ENCODE results near the gene ZNF493. TPM values are rescaled to one million over a fixed set of nuclear protein-coding genes. Genes with fewer than 3 reads are reported as not detected.
A peak's percentile ranks its signal among the peaks of the same experiment; 100 is the strongest.

Gene ZNF493
- total RNA-seq, 4 donors from 2014 or later = 9.2 to 54.2 (median 20.4) TPM

DNA sequence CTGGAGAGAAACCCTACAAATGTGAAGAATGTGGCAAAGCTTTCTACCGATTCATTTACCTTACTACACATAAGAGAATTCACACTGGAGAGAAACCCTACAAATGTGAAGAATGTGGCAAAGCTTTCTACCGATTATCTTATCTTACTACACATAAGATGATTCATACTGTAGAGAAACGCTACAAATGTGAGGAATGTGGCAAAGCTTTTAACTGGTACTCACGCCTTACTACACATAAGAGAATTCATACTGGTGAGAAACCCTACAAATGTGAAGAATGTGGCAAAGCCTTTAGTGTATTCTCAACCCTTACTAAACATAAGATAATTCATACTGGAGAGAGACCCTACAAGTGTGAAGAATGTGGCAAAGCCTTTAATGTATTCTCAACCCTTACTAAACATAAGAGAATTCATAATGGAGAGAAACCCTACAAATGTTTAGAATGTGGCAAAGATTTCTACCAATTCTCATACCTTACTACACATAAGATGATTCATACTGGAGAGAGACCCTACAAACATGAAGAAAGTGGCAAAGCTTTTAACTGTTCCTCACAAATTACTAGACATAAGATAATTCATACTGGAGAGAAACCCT is 12.9 kb upstream of the ZNF493 start:
- ATAC-seq = no peak
- H3K4me3 ChIP-seq = no peak overlapping the region
- TF ChIP-seq EP300 (IDR thresholded peaks at IDR 0.05) = no peak
- 91 to 93% methylated on average over 4 of the region's 4 CpGs for WGBS, 2 donors (ENCODE audit: low coverage in 1 of 2)
- H3K36me3 ChIP-seq = peaks cover 0 to 45% of the 10 kb centered on the region in 2 donors
- no peaks in the 10 kb centered on the region for H3K27me3 ChIP-seq
- no peak overlapping the region for H3K27ac ChIP-seq
- peaks cover 0 to 94% (median 0%) of the 10 kb centered on the region in 3 donors for H3K9me3 ChIP-seq
- H3K4me1 ChIP-seq = no peaks in the 10 kb centered on the region

DNA sequence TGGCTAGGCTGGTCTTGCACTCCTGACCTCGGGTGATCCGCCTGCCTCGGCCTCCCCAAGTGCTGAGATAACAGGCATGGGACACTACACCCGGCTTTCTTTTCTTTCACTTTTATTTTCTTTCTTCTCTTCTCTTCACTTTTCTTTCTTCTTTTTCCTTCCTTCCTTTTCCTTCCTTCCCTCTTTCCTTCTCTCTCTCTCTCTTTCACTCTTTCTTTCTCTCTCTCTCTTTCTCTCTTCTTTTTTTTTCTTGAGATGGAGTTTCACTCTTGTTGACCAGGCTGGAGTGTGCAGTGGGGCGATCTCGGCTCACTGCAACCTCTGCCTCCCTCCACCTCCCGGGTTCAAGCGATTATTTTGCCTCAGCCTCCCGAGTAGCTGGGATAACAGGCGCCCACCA is 812 bp upstream of the ZNF493 start:
- TF ChIP-seq, protein P1, sequence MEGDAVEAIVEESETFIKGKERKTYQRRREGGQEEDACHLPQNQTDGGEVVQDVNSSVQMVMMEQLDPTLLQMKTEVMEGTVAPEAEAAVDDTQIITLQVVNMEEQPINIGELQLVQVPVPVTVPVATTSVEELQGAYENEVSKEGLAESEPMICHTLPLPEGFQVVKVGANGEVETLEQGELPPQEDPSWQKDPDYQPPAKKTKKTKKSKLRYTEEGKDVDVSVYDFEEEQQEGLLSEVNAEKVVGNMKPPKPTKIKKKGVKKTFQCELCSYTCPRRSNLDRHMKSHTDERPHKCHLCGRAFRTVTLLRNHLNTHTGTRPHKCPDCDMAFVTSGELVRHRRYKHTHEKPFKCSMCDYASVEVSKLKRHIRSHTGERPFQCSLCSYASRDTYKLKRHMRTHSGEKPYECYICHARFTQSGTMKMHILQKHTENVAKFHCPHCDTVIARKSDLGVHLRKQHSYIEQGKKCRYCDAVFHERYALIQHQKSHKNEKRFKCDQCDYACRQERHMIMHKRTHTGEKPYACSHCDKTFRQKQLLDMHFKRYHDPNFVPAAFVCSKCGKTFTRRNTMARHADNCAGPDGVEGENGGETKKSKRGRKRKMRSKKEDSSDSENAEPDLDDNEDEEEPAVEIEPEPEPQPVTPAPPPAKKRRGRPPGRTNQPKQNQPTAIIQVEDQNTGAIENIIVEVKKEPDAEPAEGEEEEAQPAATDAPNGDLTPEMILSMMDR (IDR thresholded peaks at IDR 0.05) = no peak
- TF ChIP-seq EP300 (IDR thresholded peaks at IDR 0.05) (no peak), POLR2A (IDR thresholded peaks at IDR 0.05) (no peak)
- 89 to 100% methylated on average over 5 to 10 of the region's 10 CpGs for WGBS, 2 donors (ENCODE audit: low coverage in 1 of 2)
- Histone ChIP-seq H3K4me1 (peaks cover 3 to 42% (median 7%) of the 10 kb centered on the region in 3 donors), H3K9me3 (no peaks in the 10 kb centered on the region), H3K4me3 (no peak overlapping the region), H3K36me3 (peaks cover 0 to 10% of the 10 kb centered on the region in 2 donors), H3K27ac (peak overlapping the region in 2 of 4 donors; percentile 83 to 84), H3K27me3 (no peaks in the 10 kb centered on the region)
- ATAC-seq = no peak

DNA sequence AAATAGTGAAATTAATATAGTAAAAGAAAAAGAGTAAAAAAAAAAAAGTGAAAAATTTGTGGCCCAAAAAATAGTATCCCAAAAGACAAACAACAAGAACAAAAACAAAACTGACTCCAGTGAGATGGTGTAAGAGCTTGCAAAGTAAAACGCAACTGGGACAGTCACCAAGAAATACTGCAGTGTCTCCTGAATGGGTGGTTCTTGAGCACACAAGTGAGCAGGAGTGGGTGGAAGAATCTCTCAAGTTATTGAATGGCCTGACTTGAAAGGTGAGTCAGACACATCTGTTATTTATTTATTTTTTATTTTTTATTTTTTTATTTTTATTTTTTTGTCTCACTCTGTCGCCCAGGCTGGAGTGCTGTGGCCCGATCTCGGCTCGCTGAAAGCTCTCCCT is 1.9 kb downstream of the ZNF493 start:
- 83 to 93% methylated on average over 5 of the region's 5 CpGs for WGBS, 2 donors (ENCODE audit: low coverage in 1 of 2)

DNA sequence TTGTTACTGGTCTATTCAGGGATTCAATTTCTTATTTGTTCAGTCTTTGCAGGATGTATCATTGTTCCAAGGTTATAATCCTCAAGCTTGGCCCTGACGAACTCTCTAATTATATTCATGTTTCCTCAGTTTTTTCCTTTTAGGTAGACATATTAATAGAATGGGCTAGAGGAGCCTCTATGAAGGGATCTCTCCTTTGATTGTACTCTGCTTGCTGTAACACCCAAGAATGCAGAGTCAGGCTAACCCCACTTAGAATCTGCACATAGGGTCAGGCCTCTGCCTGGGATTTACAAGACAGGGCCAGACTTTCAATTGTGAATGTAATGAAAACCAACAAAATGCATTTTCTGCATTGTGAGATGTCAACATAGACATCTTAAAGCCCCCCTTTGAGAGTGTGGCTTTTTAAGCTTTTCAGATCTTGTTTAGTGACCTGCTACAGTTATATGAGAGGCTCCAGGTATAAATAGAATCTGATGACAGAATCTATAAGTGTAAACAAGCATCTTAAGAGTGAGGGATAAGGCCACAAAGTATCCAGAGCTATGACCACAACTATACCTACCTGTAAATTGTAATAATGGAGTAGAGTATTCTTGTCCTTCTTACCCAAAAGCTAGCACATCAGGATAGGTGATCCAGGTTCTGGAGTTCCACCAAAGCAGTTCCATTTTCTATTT is 5.5 kb downstream of the ZNF493 start:
- TF ChIP-seq POLR2A (IDR thresholded peaks at IDR 0.05) = no peak
- no peak for TF ChIP-seq EP300 (IDR thresholded peaks at IDR 0.05)
- TF ChIP-seq POLR2AphosphoS5 (IDR thresholded peaks at IDR 0.05) = no peak
- no peak overlapping the region for H3K27ac ChIP-seq
- H3K4me3 ChIP-seq = no peak overlapping the region
- WGBS, 2 donors (ENCODE audit: low coverage in 1 of 2) = 86% methylated on average over 1 of the region's 1 CpG; no CpG with 5 or more reads in 1 of the 2 donors
- H3K27me3 ChIP-seq = no peaks in the 10 kb centered on the region
- H3K4me1 ChIP-seq = peaks cover 3 to 48% (median 7%) of the 10 kb centered on the region in 3 donors
- H3K9me3 ChIP-seq = no peaks in the 10 kb centered on the region
- H3K36me3 ChIP-seq = peaks cover 0 to 31% of the 10 kb centered on the region in 2 donors
- ATAC-seq = no peak

More for the DNA sequence above, 1.9 kb downstream of the ZNF493 start:
- Histone ChIP-seq H3K9me3 (no peaks in the 10 kb centered on the region), H3K4me1 (peaks cover 3 to 55% (median 7%) of the 10 kb centered on the region in 3 donors), H3K4me3 (no peak overlapping the region), H3K36me3 (peaks cover 0 to 10% of the 10 kb centered on the region in 2 donors), H3K27ac (no peak overlapping the region), H3K27me3 (no peaks in the 10 kb centered on the region)
- ATAC-seq = no peak
- TF ChIP-seq, protein P1 (IDR thresholded peaks at IDR 0.05) = no peak
- TF ChIP-seq POLR2AphosphoS5 (IDR thresholded peaks at IDR 0.05) (no peak), POLR2A (IDR thresholded peaks at IDR 0.05) (no peak), EP300 (IDR thresholded peaks at IDR 0.05) (no peak)

DNA sequence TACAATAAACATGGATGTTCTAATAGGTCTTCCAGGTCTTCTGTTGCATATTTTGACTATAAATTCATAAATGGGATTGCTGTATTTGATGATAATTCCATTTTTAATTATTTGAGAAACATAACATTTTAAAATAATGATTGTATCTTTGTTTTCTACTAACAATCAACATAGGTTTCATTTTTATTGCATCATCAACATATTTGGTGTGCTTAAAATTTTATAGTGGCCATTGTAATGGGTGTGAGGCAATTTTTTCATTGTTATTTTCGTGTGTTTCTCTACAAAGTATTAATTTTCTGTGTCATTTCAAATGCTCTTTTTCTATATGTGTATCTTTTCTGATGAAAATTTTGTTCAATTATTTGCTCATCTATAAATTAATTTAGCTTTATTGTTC is 13.2 kb downstream of the ZNF493 start:
- H3K4me1 ChIP-seq = no peaks in the 10 kb centered on the region
- H3K36me3 ChIP-seq = peaks cover 0 to 83% of the 10 kb centered on the region in 2 donors
- H3K27ac ChIP-seq = no peak overlapping the region
- H3K4me3 ChIP-seq = no peak overlapping the region
- H3K9me3 ChIP-seq = no peaks in the 10 kb centered on the region
- ATAC-seq = no peak
- TF ChIP-seq, protein P1 (IDR thresholded peaks at IDR 0.05) = no peak
- TF ChIP-seq POLR2AphosphoS5 (IDR thresholded peaks at IDR 0.05) = no peak
- TF ChIP-seq POLR2A (IDR thresholded peaks at IDR 0.05) = no peak
- no peak for TF ChIP-seq EP300 (IDR thresholded peaks at IDR 0.05)
- no peaks in the 10 kb centered on the region for H3K27me3 ChIP-seq
- WGBS, 2 donors (ENCODE audit: low coverage in 1 of 2) = 89 to 100% methylated on average over 1 of the region's 1 CpG

DNA sequence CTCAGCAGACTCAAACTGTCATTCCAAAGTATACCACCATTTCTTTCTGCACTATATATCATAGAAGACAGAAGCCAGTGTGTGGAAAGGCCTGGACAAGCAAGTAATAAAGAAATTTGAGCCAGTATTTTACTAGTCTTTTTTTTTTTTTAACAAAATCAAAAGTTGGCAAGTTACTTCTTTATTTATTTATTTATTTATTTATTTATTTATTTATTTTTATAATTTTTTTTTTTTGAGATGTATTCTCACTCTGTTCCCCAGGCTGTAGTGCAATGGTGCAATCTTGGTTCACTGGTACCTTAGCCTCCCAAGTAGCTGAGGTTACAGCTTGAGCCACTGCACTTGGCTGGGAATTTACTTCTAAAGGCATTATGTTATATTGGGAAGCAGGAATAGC is 25.3 kb downstream of the ZNF493 start:
- Histone ChIP-seq H3K9me3 (peaks cover 0 to 75% (median 9%) of the 10 kb centered on the region in 3 donors), H3K27ac (no peak overlapping the region), H3K27me3 (no peaks in the 10 kb centered on the region), H3K4me3 (no peak overlapping the region), H3K36me3 (peaks cover 0 to 44% of the 10 kb centered on the region in 2 donors), H3K4me1 (no peaks in the 10 kb centered on the region)
- ATAC-seq = no peak
- TF ChIP-seq, protein P1 (IDR thresholded peaks at IDR 0.05) = no peak

Measured in gastroesophageal sphincter (tissue), 4 donors.